GM18867 (cell line): ENCODE data around the gene ZNF407.

Experiments
- ATAC-seq: cut with Tn5 transposase; IDR thresholded peaks from one replicate; pipeline ENCODE4 v1.9.1; 2021; ENCODE audit warnings: mild to moderate bottlenecking, moderate library complexity; ENCODE audit not compliant: unreplicated experiment

Gene ZNF407

GRCh38 chr18:74818516-74819175 lies 221.0 kb downstream of the ZNF407 start:
- no peak for ATAC-seq

- peak; percentile 95 for ATAC-seq
These were observed 221.9 kb downstream of the ZNF407 start for GRCh38 chr18:74819433-74820059.

GRCh38 chr18:74820160-74820780 lies 222.6 kb downstream of the ZNF407 start:
- no peak for ATAC-seq

GRCh38 chr18:74825460-74825859 lies 227.8 kb downstream of the ZNF407 start:
- peak; percentile 69 for ATAC-seq

- ATAC-seq, result no peak
These were observed 228.9 kb downstream of the ZNF407 start for GRCh38 chr18:74826572-74826971.

GRCh38 chr18:74828200-74828599 lies 230.5 kb downstream of the ZNF407 start:
- ATAC-seq, result no peak

- ATAC-seq, result no peak
These were observed 234.0 kb downstream of the ZNF407 start for GRCh38 chr18:74831571-74832250.

GRCh38 chr18:74832381-74832780 lies 234.7 kb downstream of the ZNF407 start:
- no peak for ATAC-seq

- ATAC-seq, result no peak
These were observed 235.3 kb downstream of the ZNF407 start for GRCh38 chr18:74832999-74833398.

- no peak for ATAC-seq
These were observed 237.0 kb downstream of the ZNF407 start for GRCh38 chr18:74834424-74835309.

- ATAC-seq, result no peak
These were observed 238.8 kb downstream of the ZNF407 start for GRCh38 chr18:74836296-74837139.

- ATAC-seq, result no peak
These were observed 243.0 kb downstream of the ZNF407 start for GRCh38 chr18:74840492-74841167.

GRCh38 chr18:74841248-74841647 lies 243.6 kb downstream of the ZNF407 start:
- ATAC-seq, result no peak

- ATAC-seq, result no peak
These were observed 251.6 kb downstream of the ZNF407 start for GRCh38 chr18:74849301-74849700.

- no peak for ATAC-seq
These were observed 258.8 kb downstream of the ZNF407 start for GRCh38 chr18:74856434-74856833.

- no peak for ATAC-seq
These were observed 259.3 kb downstream of the ZNF407 start for GRCh38 chr18:74856928-74857327.

GRCh38 chr18:74857901-74858300 lies 260.2 kb downstream of the ZNF407 start:
- ATAC-seq, result no peak

GRCh38 chr18:74861154-74861553 lies 263.5 kb downstream of the ZNF407 start:
- no peak for ATAC-seq

GRCh38 chr18:74862094-74862493 lies 264.4 kb downstream of the ZNF407 start:
- ATAC-seq, result no peak
